ENCODE data around the gene HIGD1C. TPM values are rescaled to one million over a fixed set of nuclear protein-coding genes. Genes with fewer than 3 reads are reported as not detected.

The HIGD1C gene
- total and polyA plus RNA-seq, 4 donors = not detected

GRCh38 chr12:50960130-50960529, 7.8 kb downstream of the HIGD1C start:
- ATAC-seq (ENCODE audit: insufficient read depth, low FRiP score) = no peak
- Histone ChIP-seq H3K4me3 (no peak overlapping the region), H3K27me3 (ENCODE audit: control insufficient read depth in 3 of 3, insufficient read depth in 3 of 3, low read length in 2 of 3) (no peaks in the 10 kb centered on the region), H3K4me1 (ENCODE audit: control insufficient read depth in 5 of 5, insufficient read depth in 5 of 5, low read length in 5 of 5) (peaks cover 0 to 7% (median 0%) of the 10 kb centered on the region in 5 donors), H3K36me3 (ENCODE audit: control insufficient read depth in 4 of 4, insufficient read depth in 4 of 4, low read length in 4 of 4) (peaks cover 0 to 2% (median under 1%) of the 10 kb centered on the region in 4 donors), H3K9ac (ENCODE audit: insufficient read depth in 1 of 2, low read length in 2 of 2) (no peak overlapping the region), H3K27ac (ENCODE audit: low read depth in 1 of 2, low read length in 1 of 2) (no peak overlapping the region), H3K9me3 (ENCODE audit: control insufficient read depth in 4 of 4, insufficient read depth in 3 of 4, low read length in 3 of 4) (no peaks in the 10 kb centered on the region)
- TF ChIP-seq CTCF (IDR thresholded peaks at IDR 0.05; ENCODE audit: control extremely low read depth, extremely low read depth) = no peak
- peak in 2 of 3 donors; percentile 8 to 23 for DNase-seq

- peaks cover 0 to 2% (median under 1%) of the 10 kb centered on the region in 4 donors for H3K36me3 ChIP-seq (ENCODE audit: control insufficient read depth in 4 of 4, insufficient read depth in 4 of 4, low read length in 4 of 4)
- WGBS, 2 donors = 91 to 93% methylated on average over 4 of the region's 4 CpGs
- H3K4me3 ChIP-seq = no peak overlapping the region
- no peak for TF ChIP-seq CTCF (IDR thresholded peaks at IDR 0.05; ENCODE audit: control extremely low read depth, extremely low read depth)
- H3K9ac ChIP-seq (ENCODE audit: insufficient read depth in 1 of 2, low read length in 2 of 2) = no peak overlapping the region
- H3K4me1 ChIP-seq (ENCODE audit: control insufficient read depth in 5 of 5, insufficient read depth in 5 of 5, low read length in 5 of 5) = peaks cover 0 to 3% (median 0%) of the 10 kb centered on the region in 5 donors
- H3K27me3 ChIP-seq (ENCODE audit: control insufficient read depth in 3 of 3, insufficient read depth in 3 of 3, low read length in 2 of 3) = no peaks in the 10 kb centered on the region
- H3K27ac ChIP-seq (ENCODE audit: low read depth in 1 of 2, low read length in 1 of 2) = no peak overlapping the region
- no peak for DNase-seq
- ATAC-seq (ENCODE audit: insufficient read depth, low FRiP score) = no peak
- H3K9me3 ChIP-seq (ENCODE audit: control insufficient read depth in 4 of 4, insufficient read depth in 3 of 4, low read length in 3 of 4) = no peaks in the 10 kb centered on the region
These were observed 9.4 kb downstream of the HIGD1C start for GRCh38 chr12:50961708-50962107.

- WGBS, 2 donors = 0 to 97% methylated on average over 1 of the region's 1 CpG
- H3K27ac ChIP-seq (ENCODE audit: low read depth in 1 of 2, low read length in 1 of 2) = no peak overlapping the region
- no peaks in the 10 kb centered on the region for H3K9me3 ChIP-seq (ENCODE audit: control insufficient read depth in 4 of 4, insufficient read depth in 3 of 4, low read length in 3 of 4)
- ATAC-seq (ENCODE audit: insufficient read depth, low FRiP score) (no peak), DNase-seq (no peak)
- H3K36me3 ChIP-seq (ENCODE audit: control insufficient read depth in 4 of 4, insufficient read depth in 4 of 4, low read length in 4 of 4) = peaks cover 0 to 6% (median 1%) of the 10 kb centered on the region in 4 donors
- H3K9ac ChIP-seq (ENCODE audit: insufficient read depth in 1 of 2, low read length in 2 of 2) = no peak overlapping the region
- no peak for TF ChIP-seq CTCF (IDR thresholded peaks at IDR 0.05; ENCODE audit: control extremely low read depth, extremely low read depth)
- no peaks in the 10 kb centered on the region for H3K27me3 ChIP-seq (ENCODE audit: control insufficient read depth in 3 of 3, insufficient read depth in 3 of 3, low read length in 2 of 3)
- H3K4me3 ChIP-seq = no peak overlapping the region
- no peaks in the 10 kb centered on the region for H3K4me1 ChIP-seq (ENCODE audit: control insufficient read depth in 5 of 5, insufficient read depth in 5 of 5, low read length in 5 of 5)
These were observed 12.1 kb downstream of the HIGD1C start for GRCh38 chr12:50964432-50964831.

- no peak overlapping the region for H3K9ac ChIP-seq (ENCODE audit: insufficient read depth in 1 of 2, low read length in 2 of 2)
- no peak for TF ChIP-seq CTCF (IDR thresholded peaks at IDR 0.05; ENCODE audit: control extremely low read depth, extremely low read depth)
- no peaks in the 10 kb centered on the region for H3K4me1 ChIP-seq (ENCODE audit: control insufficient read depth in 5 of 5, insufficient read depth in 5 of 5, low read length in 5 of 5)
- no peaks in the 10 kb centered on the region for H3K27me3 ChIP-seq (ENCODE audit: control insufficient read depth in 3 of 3, insufficient read depth in 3 of 3, low read length in 2 of 3)
- H3K9me3 ChIP-seq (ENCODE audit: control insufficient read depth in 4 of 4, insufficient read depth in 3 of 4, low read length in 3 of 4) = no peaks in the 10 kb centered on the region
- ATAC-seq (ENCODE audit: insufficient read depth, low FRiP score) (no peak), DNase-seq (no peak)
- no peak overlapping the region for H3K27ac ChIP-seq (ENCODE audit: low read depth in 1 of 2, low read length in 1 of 2)
- H3K4me3 ChIP-seq = no peak overlapping the region
- peaks cover 0 to 6% (median under 1%) of the 10 kb centered on the region in 4 donors for H3K36me3 ChIP-seq (ENCODE audit: control insufficient read depth in 4 of 4, insufficient read depth in 4 of 4, low read length in 4 of 4)
These were observed 19.6 kb downstream of the HIGD1C start for GRCh38 chr12:50971946-50972345.
